ENCODE measurements around the gene TSSC4. TPM values are rescaled to one million over a fixed set of nuclear protein-coding genes. Genes with fewer than 3 reads are reported as not detected.
"Not testable (repeated sequence)": the region's sequence is repeated elsewhere in the genome, so short reads cannot be mapped to it uniquely, and the experiment has no call there.

The TSSC4 gene
- total and polyA plus RNA-seq, 8 donors, result 20.1 to 47.6 (median 29.0) TPM

DNA sequence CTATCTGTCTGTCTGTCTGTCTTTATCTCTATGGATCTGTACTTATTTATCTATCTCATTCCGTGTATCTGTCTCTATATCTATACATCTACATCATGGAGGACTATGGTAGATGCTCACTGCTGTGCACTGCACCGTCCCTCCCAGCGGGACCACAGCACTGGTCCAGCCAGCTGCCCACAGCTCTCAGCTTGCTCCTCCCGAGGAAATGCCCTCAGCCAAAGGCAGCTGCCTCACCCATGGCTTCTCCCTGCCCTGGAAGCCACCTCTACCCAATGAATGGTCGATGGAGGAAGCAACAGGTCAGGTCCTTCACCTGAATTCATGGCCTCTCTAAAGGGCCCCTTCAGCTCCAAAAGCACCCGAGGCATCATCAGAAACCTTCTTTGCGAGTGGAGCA lies 38.1 kb upstream of the TSSC4 start:
- ATAC-seq (no peak), DNase-seq (peak in 1 of 4 donors; percentile 34)
- intact Hi-C loops (cut with DNase I), result no loop called here
- TF ChIP-seq, protein P1, sequence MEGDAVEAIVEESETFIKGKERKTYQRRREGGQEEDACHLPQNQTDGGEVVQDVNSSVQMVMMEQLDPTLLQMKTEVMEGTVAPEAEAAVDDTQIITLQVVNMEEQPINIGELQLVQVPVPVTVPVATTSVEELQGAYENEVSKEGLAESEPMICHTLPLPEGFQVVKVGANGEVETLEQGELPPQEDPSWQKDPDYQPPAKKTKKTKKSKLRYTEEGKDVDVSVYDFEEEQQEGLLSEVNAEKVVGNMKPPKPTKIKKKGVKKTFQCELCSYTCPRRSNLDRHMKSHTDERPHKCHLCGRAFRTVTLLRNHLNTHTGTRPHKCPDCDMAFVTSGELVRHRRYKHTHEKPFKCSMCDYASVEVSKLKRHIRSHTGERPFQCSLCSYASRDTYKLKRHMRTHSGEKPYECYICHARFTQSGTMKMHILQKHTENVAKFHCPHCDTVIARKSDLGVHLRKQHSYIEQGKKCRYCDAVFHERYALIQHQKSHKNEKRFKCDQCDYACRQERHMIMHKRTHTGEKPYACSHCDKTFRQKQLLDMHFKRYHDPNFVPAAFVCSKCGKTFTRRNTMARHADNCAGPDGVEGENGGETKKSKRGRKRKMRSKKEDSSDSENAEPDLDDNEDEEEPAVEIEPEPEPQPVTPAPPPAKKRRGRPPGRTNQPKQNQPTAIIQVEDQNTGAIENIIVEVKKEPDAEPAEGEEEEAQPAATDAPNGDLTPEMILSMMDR (IDR thresholded peaks at IDR 0.05), result no peak
- Histone ChIP-seq H3K36me3 (no peaks in the 10 kb centered on the region), H3K27me3 (no peaks in the 10 kb centered on the region), H3K27ac (no peak overlapping the region), H3K4me1 (no peaks in the 10 kb centered on the region), H3K4me3 (no peak overlapping the region), H3K9me3 (no peaks in the 10 kb centered on the region)

DNA sequence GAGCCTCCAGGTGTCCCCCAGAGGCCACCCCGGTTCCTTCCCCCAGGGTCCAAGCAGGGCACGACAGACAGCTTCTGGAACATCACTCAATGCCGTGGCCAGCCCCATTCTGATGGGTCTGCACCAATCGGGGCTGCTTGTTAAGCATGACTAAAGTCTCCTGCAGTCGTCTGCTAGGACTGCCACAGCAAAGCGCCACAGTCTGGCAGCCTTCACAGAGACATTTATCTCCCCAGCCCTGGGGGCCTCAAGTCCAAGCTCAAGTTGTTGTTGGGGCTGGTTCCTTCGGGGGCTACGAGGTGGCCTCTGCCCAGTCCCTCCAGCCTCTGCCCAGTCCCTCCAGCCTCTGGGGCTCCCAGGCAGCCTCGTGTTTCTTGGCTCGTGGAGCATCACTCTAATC lies 37.4 kb upstream of the TSSC4 start:
- intact Hi-C loops (cut with DNase I), result no loop called here
- Histone ChIP-seq H3K36me3 (no peaks in the 10 kb centered on the region), H3K9me3 (no peaks in the 10 kb centered on the region), H3K4me1 (no peaks in the 10 kb centered on the region), H3K27ac (no peak overlapping the region), H3K4me3 (no peak overlapping the region), H3K27me3 (no peaks in the 10 kb centered on the region)
- TF ChIP-seq, protein P1 (IDR thresholded peaks at IDR 0.05), result no peak
- ATAC-seq, result no peak
- peak in 1 of 4 donors; percentile 34 for DNase-seq

DNA sequence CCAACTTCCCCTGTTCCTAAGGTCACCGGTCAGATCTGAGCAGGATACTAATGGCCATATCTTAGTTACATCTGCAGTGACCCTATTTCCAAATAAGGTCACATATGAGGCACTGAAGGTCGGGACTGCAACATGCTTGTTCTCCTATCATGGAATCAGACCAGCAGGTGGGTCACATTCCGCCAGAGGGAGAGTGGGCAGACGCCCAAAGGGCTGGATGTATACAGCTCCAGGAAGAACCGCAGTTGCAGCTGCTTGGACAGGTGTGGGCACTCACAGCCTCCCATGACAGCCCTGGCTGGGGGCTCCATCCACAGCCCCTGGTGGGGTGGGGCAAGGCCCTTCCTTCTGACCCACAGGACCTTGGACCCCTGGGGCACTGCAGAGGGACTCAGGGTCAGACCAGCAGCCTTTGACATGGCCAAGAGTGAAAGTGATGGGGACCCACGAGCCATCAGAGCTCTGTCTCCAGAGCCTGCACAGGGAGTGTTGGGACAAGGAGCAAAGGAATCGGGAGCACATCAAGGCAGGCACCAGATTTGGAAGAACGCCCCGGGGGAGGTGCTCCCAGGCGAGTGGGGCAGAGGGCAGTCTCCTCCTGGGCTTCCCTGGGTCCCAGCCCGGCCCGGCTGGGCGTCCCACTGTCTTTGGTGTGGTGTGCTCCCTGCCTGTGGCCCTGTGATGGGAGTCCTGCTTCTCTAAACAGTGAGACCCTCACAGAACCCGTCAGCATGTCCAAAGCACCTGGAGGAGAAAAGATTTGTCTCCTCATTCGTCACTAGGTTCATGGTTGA lies 36.8 kb upstream of the TSSC4 start:
- ATAC-seq, result no peak
- TF ChIP-seq, protein P1 (IDR thresholded peaks at IDR 0.05), result no peak

DNA sequence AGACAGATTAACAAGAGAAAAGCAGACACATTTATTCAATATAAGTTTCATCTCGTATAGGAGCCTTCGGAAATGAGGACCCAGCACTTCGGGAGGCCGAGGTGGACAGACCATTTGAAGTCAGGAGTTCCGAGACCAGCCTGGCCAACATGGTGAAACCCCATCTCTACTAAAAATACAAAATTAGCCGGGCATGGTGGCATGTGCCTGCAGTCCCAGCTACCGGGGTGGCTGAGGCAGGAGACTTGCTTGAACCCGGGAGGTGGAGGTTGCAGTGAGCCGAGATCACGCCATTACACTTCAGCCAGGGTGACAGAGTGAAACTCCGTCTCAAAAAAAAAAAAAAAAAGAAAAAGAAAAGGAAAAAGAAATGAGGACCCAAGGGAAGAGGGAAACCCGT lies 36.2 kb upstream of the TSSC4 start:
- ATAC-seq; intact Hi-C loops (cut with DNase I); H3K27ac ChIP-seq; H3K4me3 ChIP-seq; H3K4me1 ChIP-seq; H3K9me3 ChIP-seq; H3K36me3 ChIP-seq; H3K27me3 ChIP-seq: not testable (repeated sequence)
- DNase-seq, result peak in 1 of 4 donors; percentile 28

More for the DNA sequence above, 36.8 kb upstream of the TSSC4 start:
- no peak overlapping the region for H3K27ac ChIP-seq
- peak in 1 of 4 donors; percentile 55 for DNase-seq
- intact Hi-C loops (cut with DNase I), result no loop called here
- H3K9me3 ChIP-seq, result no peaks in the 10 kb centered on the region
- no peaks in the 10 kb centered on the region for H3K4me1 ChIP-seq
- H3K4me3 ChIP-seq, result no peak overlapping the region
- no peaks in the 10 kb centered on the region for H3K36me3 ChIP-seq
- no peaks in the 10 kb centered on the region for H3K27me3 ChIP-seq

DNA sequence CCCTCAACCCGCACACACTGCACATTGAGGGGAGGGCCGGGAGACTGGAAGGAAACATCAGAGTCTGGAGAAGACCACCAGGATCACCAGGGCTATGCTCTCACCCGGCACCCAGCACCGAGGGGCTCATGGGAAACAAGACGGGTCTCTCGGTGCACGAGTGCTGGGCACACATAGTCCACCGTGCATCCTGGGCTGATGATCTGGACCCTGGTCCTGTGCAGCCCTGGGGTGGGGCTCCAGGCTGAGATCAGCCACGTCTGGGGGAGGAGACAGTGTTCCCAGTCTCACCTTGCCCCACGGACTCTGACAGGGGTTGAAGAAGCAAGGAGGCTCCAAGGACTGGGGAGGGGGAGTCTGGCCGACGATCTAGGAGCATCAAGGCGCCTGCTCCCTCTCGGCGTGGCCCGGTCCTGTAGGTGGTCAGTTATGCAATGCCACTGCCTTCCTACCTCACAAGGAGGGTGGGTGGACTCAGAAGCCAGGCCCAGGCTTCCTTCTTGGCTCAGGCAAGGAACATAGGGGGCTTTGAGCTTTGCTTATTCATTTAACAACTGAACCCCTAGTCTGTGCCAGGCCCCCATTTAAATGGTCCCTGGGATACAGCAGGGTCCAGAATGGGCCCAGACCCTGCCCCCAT lies 34.9 kb upstream of the TSSC4 start:
- TF ChIP-seq, protein P1 (IDR thresholded peaks at IDR 0.05), result no peak
- no peaks in the 10 kb centered on the region for H3K36me3 ChIP-seq
- ATAC-seq, result no peak
- DNase-seq, result peak in 1 of 4 donors; percentile 58
- H3K4me3 ChIP-seq, result no peak overlapping the region
- H3K9me3 ChIP-seq, result no peaks in the 10 kb centered on the region
- no peak overlapping the region for H3K27ac ChIP-seq
- no peaks in the 10 kb centered on the region for H3K27me3 ChIP-seq
- intact Hi-C loops (cut with DNase I), result no loop called here
- no peaks in the 10 kb centered on the region for H3K4me1 ChIP-seq

Data from left lung (tissue), 10 donors.